Loucy (cell line): ENCODE measurements around the gene REPS2.

Experiments used
- EZH2phosphoT487 ChIP-seq: fragments of 200-600 bp; IDR thresholded peaks from 2 replicates; pipeline ENCODE4 v1.6.1; 2018; ENCODE audit warnings: antibody characterized with exemption, mild to moderate bottlenecking, moderate library complexity, borderline replicate concordance
- TF ChIP-seq, protein P1 (sequence below): fragments of 200-600 bp; sonication (generic); conservative IDR thresholded peaks from 2 replicates; pipeline ENCODE4 v1.5.1; 2014; ENCODE audit warnings: mild to moderate bottlenecking, antibody characterized with exemption, low read length

DNA sequence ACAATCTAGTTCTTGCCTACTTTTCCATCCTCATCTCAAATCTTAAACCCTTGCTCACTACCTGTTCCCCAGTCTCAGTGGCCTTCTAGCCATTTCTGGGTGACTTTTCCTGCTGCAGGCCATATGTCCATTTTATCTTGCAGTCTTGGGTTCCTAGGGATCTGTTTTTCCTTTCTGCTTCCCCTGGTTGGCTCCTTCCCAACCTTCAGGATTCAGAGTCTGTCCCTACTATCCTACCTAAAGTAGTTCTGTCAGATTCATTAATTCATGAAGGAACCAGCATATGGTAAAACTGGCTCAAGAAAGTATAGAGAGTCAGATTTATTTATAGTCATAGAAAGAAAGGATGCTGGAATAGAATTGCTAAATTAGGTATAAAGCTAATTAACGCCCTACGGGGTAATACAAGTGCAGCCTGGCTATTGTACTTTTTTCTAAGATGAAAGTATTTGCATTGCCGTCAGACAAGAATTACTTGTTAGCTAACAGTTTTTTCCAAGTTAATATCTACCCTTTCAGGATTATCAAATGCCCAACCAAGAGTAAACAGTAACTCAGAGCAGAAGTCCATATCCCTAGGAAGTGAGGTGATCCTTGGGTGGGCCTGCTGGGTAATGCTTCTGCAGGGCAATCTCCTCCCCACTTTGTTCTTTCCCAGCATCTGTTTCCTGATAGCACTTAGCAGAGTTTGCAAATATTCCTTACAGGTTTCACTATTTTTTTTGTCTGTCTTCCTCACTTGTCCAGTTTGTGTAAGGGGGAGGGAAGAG is 63.6 kb downstream of the REPS2 start:
- TF ChIP-seq, protein P1, sequence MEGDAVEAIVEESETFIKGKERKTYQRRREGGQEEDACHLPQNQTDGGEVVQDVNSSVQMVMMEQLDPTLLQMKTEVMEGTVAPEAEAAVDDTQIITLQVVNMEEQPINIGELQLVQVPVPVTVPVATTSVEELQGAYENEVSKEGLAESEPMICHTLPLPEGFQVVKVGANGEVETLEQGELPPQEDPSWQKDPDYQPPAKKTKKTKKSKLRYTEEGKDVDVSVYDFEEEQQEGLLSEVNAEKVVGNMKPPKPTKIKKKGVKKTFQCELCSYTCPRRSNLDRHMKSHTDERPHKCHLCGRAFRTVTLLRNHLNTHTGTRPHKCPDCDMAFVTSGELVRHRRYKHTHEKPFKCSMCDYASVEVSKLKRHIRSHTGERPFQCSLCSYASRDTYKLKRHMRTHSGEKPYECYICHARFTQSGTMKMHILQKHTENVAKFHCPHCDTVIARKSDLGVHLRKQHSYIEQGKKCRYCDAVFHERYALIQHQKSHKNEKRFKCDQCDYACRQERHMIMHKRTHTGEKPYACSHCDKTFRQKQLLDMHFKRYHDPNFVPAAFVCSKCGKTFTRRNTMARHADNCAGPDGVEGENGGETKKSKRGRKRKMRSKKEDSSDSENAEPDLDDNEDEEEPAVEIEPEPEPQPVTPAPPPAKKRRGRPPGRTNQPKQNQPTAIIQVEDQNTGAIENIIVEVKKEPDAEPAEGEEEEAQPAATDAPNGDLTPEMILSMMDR = no peak
- TF ChIP-seq EZH2phosphoT487 = no peak
